HG03135 (cell line): ENCODE data around the gene EXOC1L.
"Not testable (repeated sequence)": the region's sequence is repeated elsewhere in the genome, so short reads cannot be mapped to it uniquely, and the experiment has no call there.

Experiments used
- ATAC-seq: cut with Tn5 transposase; IDR thresholded peaks from one replicate; pipeline ENCODE4 v1.9.1; 2021; ENCODE audit warnings: mild to moderate bottlenecking, moderate library complexity; ENCODE audit not compliant: unreplicated experiment

Gene EXOC1L

GRCh38 chr4:55837903-55838302 is 18.3 kb downstream of the EXOC1L start:
- no peak for ATAC-seq

GRCh38 chr4:55838356-55838755 is 18.8 kb downstream of the EXOC1L start:
- ATAC-seq: no peak

GRCh38 chr4:55838952-55839351 is 19.4 kb downstream of the EXOC1L start:
- ATAC-seq: no peak

GRCh38 chr4:55840956-55841355 is 21.4 kb downstream of the EXOC1L start:
- ATAC-seq: no peak

GRCh38 chr4:55841373-55842239 is 22.0 kb downstream of the EXOC1L start:
- not testable (repeated sequence) for ATAC-seq

- not testable (repeated sequence) for ATAC-seq
Observed at GRCh38 chr4:55842312-55842711, 22.7 kb downstream of the EXOC1L start.

GRCh38 chr4:55849724-55850123 is 30.1 kb downstream of the EXOC1L start:
- ATAC-seq: no peak

GRCh38 chr4:55851885-55852284 is 32.3 kb downstream of the EXOC1L start:
- ATAC-seq: no peak

- peak; percentile 98 for ATAC-seq
Observed at GRCh38 chr4:55853484-55854046, 34.0 kb downstream of the EXOC1L start, which contains the start of gene EXOC1. TSS of gene EXOC1 (plus strand) at chr4:55853648. CDS start at chr4:55858324, 4,676 bp downstream.

GRCh38 chr4:55854129-55854528 is 34.5 kb downstream of the EXOC1L start:
- peak; percentile 15 for ATAC-seq

- ATAC-seq: no peak
Observed at GRCh38 chr4:55857586-55857985, 38.0 kb downstream of the EXOC1L start.

- ATAC-seq: no peak
Observed at GRCh38 chr4:55859711-55860110, 40.1 kb downstream of the EXOC1L start.

- ATAC-seq: no peak
Observed at GRCh38 chr4:55864577-55865223, 45.1 kb downstream of the EXOC1L start.

- ATAC-seq: no peak
Observed at GRCh38 chr4:55865228-55865806, 45.7 kb downstream of the EXOC1L start.

- ATAC-seq: peak; percentile 74
Observed at GRCh38 chr4:55866290-55866907, 46.8 kb downstream of the EXOC1L start.

- ATAC-seq: peak; percentile 88
Observed at GRCh38 chr4:55866973-55867574, 47.5 kb downstream of the EXOC1L start.

GRCh38 chr4:55868581-55869090 is 49.0 kb downstream of the EXOC1L start:
- ATAC-seq: no peak

GRCh38 chr4:55871299-55871800 is 51.8 kb downstream of the EXOC1L start:
- no peak for ATAC-seq

- no peak for ATAC-seq
Observed at GRCh38 chr4:55874831-55875230, 55.2 kb downstream of the EXOC1L start.

GRCh38 chr4:55876387-55876786 is 56.8 kb downstream of the EXOC1L start:
- ATAC-seq: no peak
